Parathyroid adenoma (tissue), 2 donors: ENCODE results near the gene DGKD.

Source experiments
- H2AFZ ChIP-seq: fragments of 300-600 bp; sonication (generic); one replicate; pipeline ENCODE4 v1.7.0; 2017; ENCODE audit warnings: antibody characterized with exemption, mild to moderate bottlenecking
- H3K27ac ChIP-seq: fragments of 300-600 bp; sonication (generic); one replicate; pipeline ENCODE4 v1.7.0; 2017
- H3K27me3 ChIP-seq: fragments of 300-600 bp; sonication (generic); one replicate; pipeline ENCODE4 v1.7.0; 2017; ENCODE audit warnings: low read length; ENCODE audit not compliant: control insufficient read depth, insufficient read depth
- H3K36me3 ChIP-seq: fragments of 300-600 bp; sonication (generic); one replicate; pipeline ENCODE4 v1.7.0; 2017; ENCODE audit warnings: low read length; ENCODE audit not compliant: control insufficient read depth, insufficient read depth
- H3K4me1 ChIP-seq: fragments of 300-600 bp; sonication (generic); one replicate; pipeline ENCODE4 v1.7.0; 2017; ENCODE audit warnings: control low read depth
- H3K4me2 ChIP-seq: fragments of 300-600 bp; sonication (generic); one replicate; pipeline ENCODE4 v1.7.0; 2017; ENCODE audit warnings: low read length
- H3K4me3 ChIP-seq: fragments of 300-600 bp; sonication (generic); one replicate; pipeline ENCODE4 v1.7.0; 2017; ENCODE audit warnings: low read depth, low read length
- H3K79me2 ChIP-seq: fragments of 300-600 bp; sonication (generic); one replicate; pipeline ENCODE4 v1.7.0; 2017; ENCODE audit warnings: control low read depth
- H3K9ac ChIP-seq: fragments of 300-600 bp; sonication (generic); one replicate; pipeline ENCODE4 v1.7.0; 2017; ENCODE audit warnings: mild to moderate bottlenecking
- H3K9me3 ChIP-seq: fragments of 300-600 bp; sonication (generic); one replicate; pipeline ENCODE4 v1.7.0; 2017; ENCODE audit warnings: low read length; ENCODE audit not compliant: control insufficient read depth
- CTCF ChIP-seq: fragments of 300-600 bp; sonication (generic); IDR thresholded peaks from one replicate; pipeline ENCODE4 v1.7.0; 2017; ENCODE audit warnings: antibody characterized with exemption, mild to moderate bottlenecking
- donor health status: primary hyperparathyroidism.

DGKD gene

GRCh38 chr2:233457356-233457755, 103.1 kb downstream of the DGKD start:
- Histone ChIP-seq H3K9me3 (no peaks in the 10 kb centered on the region), H3K36me3 (no peaks in the 10 kb centered on the region)

GRCh38 chr2:233458031-233458610, 103.8 kb downstream of the DGKD start:
- Histone ChIP-seq H3K27me3 (no peaks in the 10 kb centered on the region), H3K27ac (no peak overlapping the region), H3K79me2 (no peaks in the 10 kb centered on the region), H2AFZ (no peak overlapping the region), H3K36me3 (no peaks in the 10 kb centered on the region), H3K9ac (no peak overlapping the region), H3K4me2 (no peak overlapping the region), H3K4me3 (no peak overlapping the region), H3K9me3 (no peaks in the 10 kb centered on the region), H3K4me1 (no peaks in the 10 kb centered on the region)
- TF ChIP-seq CTCF: no peak

More at GRCh38 chr2:233457356-233457755, 103.1 kb downstream of the DGKD start:
- Histone ChIP-seq H3K4me3 (no peak overlapping the region), H3K27me3 (no peaks in the 10 kb centered on the region), H2AFZ (no peak overlapping the region), H3K9ac (no peak overlapping the region), H3K4me1 (no peaks in the 10 kb centered on the region), H3K27ac (no peak overlapping the region), H3K4me2 (no peak overlapping the region), H3K79me2 (no peaks in the 10 kb centered on the region)
- TF ChIP-seq CTCF: no peak

- Histone ChIP-seq H3K27me3 (no peaks in the 10 kb centered on the region), H3K36me3 (no peaks in the 10 kb centered on the region), H3K4me3 (no peak overlapping the region), H3K79me2 (no peaks in the 10 kb centered on the region), H2AFZ (no peak overlapping the region), H3K4me1 (no peaks in the 10 kb centered on the region), H3K9me3 (no peaks in the 10 kb centered on the region), H3K9ac (no peak overlapping the region), H3K4me2 (no peak overlapping the region), H3K27ac (no peak overlapping the region)
- no peak for TF ChIP-seq CTCF
These were observed 104.5 kb downstream of the DGKD start for GRCh38 chr2:233458826-233459225.

- Histone ChIP-seq H2AFZ (no peak overlapping the region), H3K9me3 (no peaks in the 10 kb centered on the region), H3K79me2 (no peaks in the 10 kb centered on the region), H3K9ac (no peak overlapping the region), H3K27ac (no peak overlapping the region), H3K4me2 (no peak overlapping the region), H3K36me3 (no peaks in the 10 kb centered on the region), H3K4me1 (no peaks in the 10 kb centered on the region), H3K4me3 (no peak overlapping the region), H3K27me3 (no peaks in the 10 kb centered on the region)
- TF ChIP-seq CTCF: no peak
These were observed 105.1 kb downstream of the DGKD start for GRCh38 chr2:233459426-233459825.

GRCh38 chr2:233460726-233461441, 106.6 kb downstream of the DGKD start:
- Histone ChIP-seq H2AFZ (no peak overlapping the region), H3K27ac (no peak overlapping the region), H3K9me3 (no peaks in the 10 kb centered on the region), H3K4me3 (no peak overlapping the region), H3K9ac (no peak overlapping the region), H3K4me1 (no peaks in the 10 kb centered on the region), H3K36me3 (no peaks in the 10 kb centered on the region), H3K27me3 (no peaks in the 10 kb centered on the region), H3K79me2 (no peaks in the 10 kb centered on the region), H3K4me2 (no peak overlapping the region)
- no peak for TF ChIP-seq CTCF
